ENCODE measurements around the gene AK8. TPM values are rescaled to one million over a fixed set of nuclear protein-coding genes. Genes with fewer than 3 reads are reported as not detected.

Gene AK8
- polyA plus RNA-seq, 1 of the 3 experiments (the other 2 are of a cell fraction), result 0.77 TPM

DNA sequence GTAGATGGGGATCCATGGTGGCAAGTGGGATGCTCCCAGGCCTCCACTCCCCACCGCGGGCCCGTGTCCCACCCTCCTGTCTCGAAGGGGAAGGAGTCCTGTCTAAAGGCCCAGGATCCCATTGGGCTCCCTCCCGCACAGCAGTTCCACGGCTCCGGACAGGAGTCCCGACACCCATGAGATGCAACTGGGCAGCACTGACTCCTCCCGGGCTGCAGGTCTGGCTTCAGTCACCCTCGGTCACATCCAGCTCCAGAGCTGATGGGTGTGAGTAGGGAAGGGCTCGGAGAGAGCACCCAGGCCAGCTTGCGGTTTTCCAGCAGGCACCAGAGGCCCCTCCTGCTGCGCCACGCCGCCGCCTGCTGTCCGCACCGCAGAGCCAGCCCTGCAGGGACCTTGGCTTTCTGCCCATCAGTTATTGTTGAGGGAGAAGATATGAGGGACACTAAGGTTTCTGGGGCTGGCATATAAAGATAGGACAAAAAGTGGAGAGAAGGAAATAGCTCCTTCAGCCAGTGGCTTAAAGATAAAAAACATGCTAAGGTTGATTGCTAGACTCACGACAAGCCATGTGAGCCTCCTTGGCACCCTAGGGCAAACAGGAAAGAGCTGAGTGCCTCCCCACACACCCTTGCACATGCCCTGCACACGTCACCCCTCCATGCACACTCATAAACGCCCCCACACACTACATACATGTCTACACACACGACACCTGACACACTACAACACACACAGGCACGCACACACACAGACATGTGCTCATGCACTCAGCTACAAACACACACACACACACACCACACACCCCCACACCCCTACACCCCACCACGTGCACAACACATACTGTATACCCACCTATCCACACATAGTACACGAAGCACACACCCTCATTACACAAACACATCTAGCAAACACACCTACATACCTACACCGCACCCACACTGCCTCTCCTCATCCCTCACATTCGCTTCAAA lies 79.0 kb downstream of the AK8 start (continued):
- TF ChIP-seq FOXM1 (IDR thresholded peaks at IDR 0.05; ENCODE audit: low read depth) (no peak), EP300 (IDR thresholded peaks at IDR 0.05; ENCODE audit: borderline replicate concordance in 1 of 2, low read depth in 1 of 2, low read length in 1 of 2) (peak in 1 of 2 experiments; percentile 70; a peak in 2 of 4 replicates), YY1 (IDR thresholded peaks at IDR 0.05; ENCODE audit: low read depth) (no peak), TCF12 (IDR thresholded peaks at IDR 0.05) (0 out of 2 replicates have a peak, but pooled peaks have one; percentile 9), GATA2 (CRISPR knock-in tag; IDR thresholded peaks at IDR 0.05) (peak; percentile 98), NRF1 (IDR thresholded peaks at IDR 0.05; ENCODE audit: low read depth, low read length) (no peak), CHD2 (IDR thresholded peaks at IDR 0.05; ENCODE audit: low read length, partially characterized antibody) (peak; percentile 81), POLR2AphosphoS5 (IDR thresholded peaks at IDR 0.05; ENCODE audit: low read depth, low read length) (no peak), NFIC (IDR thresholded peaks at IDR 0.05; ENCODE audit: borderline replicate concordance) (peak; percentile 76), FOSL2 (IDR thresholded peaks at IDR 0.05; ENCODE audit: borderline replicate concordance, low read depth) (no peak), RXRA (IDR thresholded peaks at IDR 0.05; ENCODE audit: borderline replicate concordance, low read depth) (no peak)
- TF ChIP-seq, protein P1, sequence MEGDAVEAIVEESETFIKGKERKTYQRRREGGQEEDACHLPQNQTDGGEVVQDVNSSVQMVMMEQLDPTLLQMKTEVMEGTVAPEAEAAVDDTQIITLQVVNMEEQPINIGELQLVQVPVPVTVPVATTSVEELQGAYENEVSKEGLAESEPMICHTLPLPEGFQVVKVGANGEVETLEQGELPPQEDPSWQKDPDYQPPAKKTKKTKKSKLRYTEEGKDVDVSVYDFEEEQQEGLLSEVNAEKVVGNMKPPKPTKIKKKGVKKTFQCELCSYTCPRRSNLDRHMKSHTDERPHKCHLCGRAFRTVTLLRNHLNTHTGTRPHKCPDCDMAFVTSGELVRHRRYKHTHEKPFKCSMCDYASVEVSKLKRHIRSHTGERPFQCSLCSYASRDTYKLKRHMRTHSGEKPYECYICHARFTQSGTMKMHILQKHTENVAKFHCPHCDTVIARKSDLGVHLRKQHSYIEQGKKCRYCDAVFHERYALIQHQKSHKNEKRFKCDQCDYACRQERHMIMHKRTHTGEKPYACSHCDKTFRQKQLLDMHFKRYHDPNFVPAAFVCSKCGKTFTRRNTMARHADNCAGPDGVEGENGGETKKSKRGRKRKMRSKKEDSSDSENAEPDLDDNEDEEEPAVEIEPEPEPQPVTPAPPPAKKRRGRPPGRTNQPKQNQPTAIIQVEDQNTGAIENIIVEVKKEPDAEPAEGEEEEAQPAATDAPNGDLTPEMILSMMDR (IDR thresholded peaks at IDR 0.05), result peak; percentile 23; the same call in 1 of the 2 replicates

DNA sequence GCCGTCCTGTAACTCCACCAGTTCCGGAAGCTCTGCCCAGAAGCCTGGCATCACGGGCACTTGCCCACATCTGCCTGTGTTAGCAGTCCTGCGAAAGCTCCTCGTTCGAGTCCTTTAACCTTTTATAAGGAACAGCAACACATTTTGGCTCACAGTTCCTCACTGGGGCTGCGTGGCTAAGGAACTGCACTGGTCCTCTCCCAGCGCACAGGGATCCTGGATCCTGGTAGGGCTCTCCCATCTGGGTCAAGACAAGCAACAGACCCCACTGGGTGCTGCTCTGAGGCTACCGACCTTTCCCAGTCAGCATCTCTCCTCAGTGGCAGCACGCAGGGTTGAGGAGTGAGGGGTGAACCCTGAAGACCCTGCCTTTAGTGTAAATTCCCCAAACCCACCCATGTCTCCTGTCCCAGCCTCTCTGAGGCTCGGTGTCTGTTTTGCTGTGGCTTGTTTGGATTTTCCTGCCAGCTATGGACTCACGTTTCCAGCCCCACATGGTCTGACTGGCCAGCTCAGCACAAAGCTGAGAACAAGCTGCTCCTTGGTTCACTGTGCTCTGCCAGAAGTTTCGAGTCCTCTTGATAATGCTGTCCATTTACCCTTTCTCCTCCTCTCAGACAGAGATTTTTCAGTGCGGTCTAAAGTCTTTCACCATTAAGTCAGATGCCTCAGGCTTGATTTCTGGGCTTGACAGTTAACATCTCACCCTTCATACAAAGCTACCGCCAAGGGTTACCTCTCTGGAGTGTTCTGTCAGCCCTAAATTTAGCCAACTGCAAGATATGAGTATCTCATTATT lies 80.0 kb downstream of the AK8 start:
- TF ChIP-seq RCOR1 (IDR thresholded peaks at IDR 0.05; ENCODE audit: low read length) (no peak), TCF12 (IDR thresholded peaks at IDR 0.05) (no peak), EP300 (IDR thresholded peaks at IDR 0.05; ENCODE audit: borderline replicate concordance in 1 of 2, low read depth in 1 of 2, low read length in 1 of 2) (no peak; a peak in 1 of 4 replicates), ELF1 (IDR thresholded peaks at IDR 0.05) (no peak), EZH2phosphoT487 (IDR thresholded peaks at IDR 0.05; ENCODE audit: borderline replicate concordance, low read depth) (no peak), CHD2 (IDR thresholded peaks at IDR 0.05; ENCODE audit: low read length, partially characterized antibody) (no peak)
- Histone ChIP-seq H3F3A (replicated peaks; ENCODE audit: insufficient read depth) (no peaks in the 10 kb centered on the region), H3K4me3 (ENCODE audit: low read depth in 2 of 2, low read length in 1 of 2) (no peak overlapping the region), H3K4me2 (no peak overlapping the region), H3K9me2 (no peaks in the 10 kb centered on the region), H3K4me1 (ENCODE audit: control insufficient read depth in 1 of 2, insufficient read depth in 2 of 2, low read depth in 1 of 2, low read length in 1 of 2) (peaks cover 0 to 29% of the 10 kb centered on the region in 2 experiments; a peak in 2 of 4 replicates), H3K27me3 (ENCODE audit: insufficient read depth) (no peaks in the 10 kb centered on the region; the same call in 1 of the 2 replicates), H3K79me2 (ENCODE audit: insufficient read depth) (no peaks in the 10 kb centered on the region), H4K20me1 (ENCODE audit: insufficient read depth) (no peaks in the 10 kb centered on the region), H3K36me3 (replicated peaks in 1 of 2; ENCODE audit: control insufficient read depth in 1 of 2, insufficient read depth in 2 of 2, low read length in 1 of 2) (no peaks in the 10 kb centered on the region), H3K27ac (ENCODE audit: low read depth in 2 of 2, low read length in 1 of 2) (peak overlapping the region in 1 of 2 experiments; percentile 89; a peak in 2 of 4 replicates), H3K9me3 (no peaks in the 10 kb centered on the region), H3K9ac (no peak overlapping the region), H2AFZ (ENCODE audit: low read depth) (no peak overlapping the region)
- DNase-seq, result peak; percentile 30
- CTCF ChIA-PET, result interaction anchor here (0.6 to 2.9 kb wide), 27 partner anchors 10 to 388 kb away, joined by 3 to 37 read pairs (median 7); partner anchors contain the start of genes BARHL1, CFAP77, DDX31 and GTF3C4
- POLR2A ChIA-PET, result interaction anchor here (0.6 to 3.1 kb wide), 3 partner anchors 51 to 127 kb away, joined by 3 to 32 read pairs (median 6); partner anchors contain the start of genes DDX31 and GTF3C4
- 81% methylated on average over 15 of the region's 15 CpGs for WGBS (ENCODE audit: low lambda C conversion rate)
